ENCODE measurements around the gene TTC12.

TTC12 gene

DNA sequence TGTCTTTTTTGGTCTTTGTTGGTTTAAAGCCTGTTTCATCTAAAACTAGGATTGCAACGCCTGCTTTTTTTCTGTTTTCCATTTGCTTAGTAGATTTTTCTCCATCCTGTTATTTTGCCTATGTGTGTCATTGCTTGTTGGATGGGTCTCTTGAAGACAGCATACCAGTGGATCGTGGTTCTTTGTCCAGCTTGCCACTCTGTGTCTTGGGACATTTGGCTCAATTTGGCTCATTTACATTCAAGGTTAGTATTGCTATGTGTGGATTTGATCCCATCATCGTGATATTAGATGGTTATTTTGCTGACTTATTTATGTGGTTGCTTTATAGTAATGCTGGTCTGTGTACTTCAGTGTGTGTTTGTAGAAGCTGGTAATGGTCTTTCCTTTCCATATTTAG is 41.8 kb downstream of the TTC12 start:
- TF ChIP-seq, protein P1, sequence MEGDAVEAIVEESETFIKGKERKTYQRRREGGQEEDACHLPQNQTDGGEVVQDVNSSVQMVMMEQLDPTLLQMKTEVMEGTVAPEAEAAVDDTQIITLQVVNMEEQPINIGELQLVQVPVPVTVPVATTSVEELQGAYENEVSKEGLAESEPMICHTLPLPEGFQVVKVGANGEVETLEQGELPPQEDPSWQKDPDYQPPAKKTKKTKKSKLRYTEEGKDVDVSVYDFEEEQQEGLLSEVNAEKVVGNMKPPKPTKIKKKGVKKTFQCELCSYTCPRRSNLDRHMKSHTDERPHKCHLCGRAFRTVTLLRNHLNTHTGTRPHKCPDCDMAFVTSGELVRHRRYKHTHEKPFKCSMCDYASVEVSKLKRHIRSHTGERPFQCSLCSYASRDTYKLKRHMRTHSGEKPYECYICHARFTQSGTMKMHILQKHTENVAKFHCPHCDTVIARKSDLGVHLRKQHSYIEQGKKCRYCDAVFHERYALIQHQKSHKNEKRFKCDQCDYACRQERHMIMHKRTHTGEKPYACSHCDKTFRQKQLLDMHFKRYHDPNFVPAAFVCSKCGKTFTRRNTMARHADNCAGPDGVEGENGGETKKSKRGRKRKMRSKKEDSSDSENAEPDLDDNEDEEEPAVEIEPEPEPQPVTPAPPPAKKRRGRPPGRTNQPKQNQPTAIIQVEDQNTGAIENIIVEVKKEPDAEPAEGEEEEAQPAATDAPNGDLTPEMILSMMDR (IDR thresholded peaks at IDR 0.05; ENCODE audit: low read depth, low read length) = no peak
- DNase-seq (ENCODE audit: extremely low read depth, low read depth) = no peak

DNA sequence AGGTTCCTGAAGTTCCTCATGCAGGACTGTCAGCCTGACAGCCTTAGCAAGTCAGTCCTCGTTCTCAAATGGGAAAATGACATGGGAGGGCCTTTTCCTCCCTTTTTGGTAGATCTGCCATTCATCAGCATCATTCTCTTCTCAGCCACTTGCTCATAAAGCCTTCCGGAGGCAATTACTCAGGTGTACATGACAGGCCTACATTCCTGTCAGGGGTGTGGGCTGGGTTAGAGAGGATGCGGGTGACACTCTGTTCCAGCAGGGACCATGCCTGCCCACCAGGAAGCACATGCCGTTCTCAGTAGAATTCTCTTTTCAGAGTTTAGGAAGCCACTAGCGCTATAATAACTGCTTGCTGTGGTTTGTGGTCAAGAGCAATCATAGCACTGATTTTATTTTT is 49.0 kb downstream of the TTC12 start:
- no peak for DNase-seq (ENCODE audit: extremely low read depth, low read depth)
- TF ChIP-seq, protein P1 (IDR thresholded peaks at IDR 0.05; ENCODE audit: low read depth, low read length) = no peak

DNA sequence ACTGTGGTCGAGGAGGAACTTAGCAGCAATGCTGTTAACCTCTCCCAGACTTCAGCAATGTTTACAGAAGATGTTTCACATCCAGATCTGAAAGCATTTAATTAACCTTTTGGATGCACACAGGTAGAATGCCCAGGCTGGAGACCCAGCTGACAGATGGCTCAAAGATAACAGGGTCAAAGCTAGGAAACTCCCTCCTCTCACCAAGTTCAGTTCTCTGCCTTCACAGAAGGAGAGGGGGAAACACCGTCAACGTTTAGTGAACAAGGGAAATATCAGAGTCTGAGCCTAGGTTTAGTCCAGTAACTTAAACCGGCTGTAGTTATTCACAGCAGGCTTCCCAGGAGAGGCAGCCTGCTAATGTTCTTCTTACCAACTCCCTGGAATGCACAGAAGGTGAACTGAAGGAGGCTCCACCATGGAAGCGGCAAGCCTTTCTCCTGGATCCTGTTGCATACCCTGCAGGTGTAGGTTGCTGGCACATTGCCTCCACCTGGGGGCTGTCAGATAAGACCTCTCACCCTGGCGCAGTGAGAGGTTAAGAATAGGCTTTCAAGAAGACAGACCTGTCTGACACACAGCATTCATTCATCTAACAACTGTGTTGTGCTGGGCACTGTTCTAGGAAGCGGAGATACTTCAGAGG is 49.7 kb downstream of the TTC12 start:
- DNase-seq (ENCODE audit: extremely low read depth, low read depth) = no peak
- TF ChIP-seq, protein P1 (IDR thresholded peaks at IDR 0.05; ENCODE audit: low read depth, low read length) = no peak

DNA sequence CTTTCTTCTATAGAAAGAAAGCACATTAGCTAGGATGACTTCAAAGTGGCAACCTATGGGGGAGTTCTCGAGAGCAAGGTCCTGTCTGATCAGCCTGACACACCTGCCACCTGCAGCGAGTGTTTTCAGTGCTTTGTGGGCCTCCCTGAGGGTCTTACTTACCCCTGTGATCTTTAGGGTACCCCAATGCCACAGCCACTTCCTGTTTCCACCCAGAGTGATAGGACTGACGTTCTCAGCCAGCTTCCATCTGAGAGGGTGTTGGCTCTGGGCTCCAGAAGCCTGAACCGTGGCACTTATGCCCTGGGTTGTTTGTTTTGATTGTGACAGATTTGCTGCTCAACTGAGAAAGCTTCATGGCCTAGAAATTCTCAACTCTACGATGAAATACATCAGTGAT is 51.5 kb downstream of the TTC12 start:
- DNase-seq (ENCODE audit: extremely low read depth, low read depth) = no peak
- TF ChIP-seq, protein P1 (IDR thresholded peaks at IDR 0.05; ENCODE audit: low read depth, low read length) = no peak

DNA sequence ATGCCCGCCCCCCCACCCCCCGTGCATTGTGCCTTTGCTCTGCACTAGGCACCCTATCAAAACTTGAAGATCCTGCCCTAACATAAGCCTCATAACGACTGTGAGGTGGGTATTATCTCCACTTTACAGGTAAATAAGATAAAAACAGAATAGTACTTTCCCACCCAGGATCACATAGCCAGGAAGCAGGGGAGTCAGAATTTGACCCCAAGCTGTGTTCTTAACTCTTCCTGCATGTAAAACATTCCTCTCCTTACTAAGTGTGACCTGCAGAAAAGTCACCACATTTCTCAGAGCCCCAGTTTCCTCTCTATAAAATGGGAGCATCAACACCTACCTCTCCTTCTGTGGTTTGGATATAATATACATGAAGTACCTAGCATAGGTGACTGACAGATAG is 55.0 kb downstream of the TTC12 start:
- DNase-seq (ENCODE audit: extremely low read depth, low read depth) = no peak

DNA sequence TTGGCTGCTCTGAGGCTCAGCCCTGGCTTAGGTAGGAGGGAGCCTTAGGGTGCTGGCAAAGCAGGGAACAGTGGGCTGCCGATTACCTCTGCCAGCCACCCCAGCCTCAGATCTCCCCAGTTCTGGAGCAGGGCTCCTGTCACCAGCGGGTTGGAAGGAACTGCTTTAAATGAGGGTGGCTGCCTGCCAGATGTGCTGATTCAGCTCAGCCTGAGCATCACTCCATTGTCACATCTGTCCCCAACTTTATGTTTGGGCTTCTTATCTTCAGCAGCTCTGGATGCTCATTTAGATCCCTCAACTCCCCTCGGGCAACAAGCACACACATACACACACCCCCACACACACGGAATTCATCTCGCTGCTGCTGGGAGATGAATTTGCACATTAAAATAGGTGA is 56.3 kb downstream of the TTC12 start:
- no peak for DNase-seq (ENCODE audit: extremely low read depth, low read depth)
- TF ChIP-seq, protein P1 (IDR thresholded peaks at IDR 0.05; ENCODE audit: low read depth, low read length) = no peak

More for the DNA sequence above, 55.0 kb downstream of the TTC12 start:
- TF ChIP-seq, protein P1 (IDR thresholded peaks at IDR 0.05; ENCODE audit: low read depth, low read length) = no peak

DNA sequence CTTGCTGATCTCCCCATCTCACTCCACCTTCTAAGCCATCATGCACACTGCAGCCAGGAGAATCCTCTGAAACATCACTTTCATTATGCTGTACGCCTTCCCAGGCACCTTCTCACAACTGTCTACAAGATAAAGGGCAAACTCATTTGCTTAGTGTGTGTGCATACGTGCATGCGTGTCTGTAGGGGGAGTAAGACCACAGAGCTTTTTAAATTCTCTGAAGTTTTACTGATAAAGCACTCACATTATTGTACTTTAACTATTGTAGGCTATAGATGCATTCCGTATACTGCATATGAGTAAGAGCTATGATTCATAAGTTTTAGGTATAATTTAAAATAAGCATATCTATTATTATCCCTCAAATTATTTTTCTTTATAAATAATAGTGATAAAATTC is 57.9 kb downstream of the TTC12 start:
- TF ChIP-seq, protein P1 (IDR thresholded peaks at IDR 0.05; ENCODE audit: low read depth, low read length) = no peak
- DNase-seq (ENCODE audit: extremely low read depth, low read depth) = no peak

Measured in AG09319 (cell line).